Ascending aorta (tissue), 2 donors: ENCODE data around the gene NAV2. TPM values are rescaled to one million over a fixed set of nuclear protein-coding genes. Genes with fewer than 3 reads are reported as not detected.

Source experiments
- DNase-seq, 2 donors: peaks; one replicate each; pipeline ENCODE4 v3.0.0-alpha.2; 2019; ENCODE audit warnings: low spot score in 2 of 2
- H3K27ac ChIP-seq, 2 donors: fragments of 200-600 bp; sonication (generic); one replicate each; pipeline ENCODE4 v1.5.1; 2016 to 2017; ENCODE audit warnings: mild to moderate bottlenecking in 1 of 2
- H3K27me3 ChIP-seq: fragments of 200-600 bp; sonication (generic); one replicate; pipeline ENCODE4 v1.5.1; 2017
- H3K36me3 ChIP-seq, 2 donors: fragments of 200-600 bp; sonication (generic); one replicate each; pipeline ENCODE4 v1.5.1; 2016
- H3K4me1 ChIP-seq, 2 donors: fragments of 200-600 bp; sonication (generic); one replicate each; pipeline ENCODE4 v1.5.1; 2016 to 2017; ENCODE audit warnings: mild to moderate bottlenecking in 1 of 2
- H3K4me3 ChIP-seq, 2 donors: fragments of 200-600 bp; sonication (generic); one replicate each; pipeline ENCODE4 v1.5.1; 2016 to 2017; ENCODE audit warnings: mild to moderate bottlenecking in 1 of 2
- H3K9me3 ChIP-seq, 2 donors: fragments of 200-600 bp; sonication (generic); one replicate each; pipeline ENCODE4 v1.5.1; 2016
- CTCF ChIP-seq, 3 experiments: fragments of 200-600 bp in 2 of 3; fragments of 450-650 bp in 1 of 3; sonication (generic) in 2 of 3; IDR thresholded peaks; one replicate each; pipeline ENCODE4 v1.5.1; 2016 to 2019; ENCODE audit warnings: antibody characterized with exemption in 3 of 3, mild to moderate bottlenecking in 1 of 3, moderate library complexity in 1 of 3
- intact Hi-C: fragments of 100-400 bp; cut with DNase I; formaldehyde crosslinking; loops from one replicate; pipeline ENCODE4 v1.15.1; 2023
- total RNA-seq: library from RNA; depleted of rRNA; stranded (reverse); fragments of >200 nt; gene quantifications from one replicate; pipeline ENCODE4 v1.1.0, GENCODE V29; 2016

Gene NAV2
- total RNA-seq, 1 donor from 2014 or later = 62.6 TPM

DNA sequence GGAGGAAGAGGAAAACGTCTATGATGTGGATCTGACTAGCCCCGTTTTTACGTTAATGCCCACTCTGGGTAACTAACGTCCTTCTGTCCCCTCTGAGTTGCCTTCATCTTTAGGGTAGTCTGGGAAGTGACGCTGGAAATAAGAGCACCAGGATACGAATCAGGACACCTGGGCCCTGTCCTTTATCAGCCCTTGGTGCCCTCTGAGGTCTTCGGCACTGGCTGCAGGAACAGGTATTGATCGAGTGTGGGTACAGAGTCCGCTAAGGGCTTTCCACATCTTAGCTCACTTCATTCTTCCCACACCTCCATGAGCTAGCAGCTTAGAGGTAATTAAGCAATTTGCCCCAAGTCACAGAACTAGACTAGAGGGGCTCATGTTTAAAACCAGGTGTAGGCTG is 223.8 kb downstream of the NAV2 start:
- H3K9me3 ChIP-seq = no peaks in the 10 kb centered on the region
- TF ChIP-seq CTCF (IDR thresholded peaks at IDR 0.05) = no peak
- no peaks in the 10 kb centered on the region for H3K27me3 ChIP-seq
- intact Hi-C loops = loop anchor here (5.0 to 10.0 kb wide), 2 partner anchors 196 to 428 kb away; partner anchors contain the start of gene HTATIP2
- H3K27ac ChIP-seq = no peak overlapping the region
- no peak overlapping the region for H3K4me3 ChIP-seq
- peaks cover 15 to 32% of the 10 kb centered on the region in 2 donors for H3K4me1 ChIP-seq
- peaks cover 55 to 67% of the 10 kb centered on the region in 2 donors for H3K36me3 ChIP-seq
- DNase-seq = peak in 1 of 2 donors; percentile 38

- TF ChIP-seq CTCF (IDR thresholded peaks at IDR 0.05) = peak; percentile 43 to 85 (median 77)
- H3K9me3 ChIP-seq = no peaks in the 10 kb centered on the region
- H3K4me3 ChIP-seq = no peak overlapping the region
- peaks cover 58 to 76% of the 10 kb centered on the region in 2 donors for H3K36me3 ChIP-seq
- H3K27ac ChIP-seq = peak overlapping the region in 1 of 2 donors; percentile 15
- intact Hi-C loops = loop anchor here (5.0 to 10.0 kb wide), 2 partner anchors 194 to 426 kb away; partner anchors contain the start of gene HTATIP2
- peak in 1 of 2 donors; percentile 78 for DNase-seq
- H3K27me3 ChIP-seq = no peaks in the 10 kb centered on the region
- peaks cover 11 to 28% of the 10 kb centered on the region in 2 donors for H3K4me1 ChIP-seq
These were observed 225.7 kb downstream of the NAV2 start for GRCh38 chr11:19938169-19938856.

DNA sequence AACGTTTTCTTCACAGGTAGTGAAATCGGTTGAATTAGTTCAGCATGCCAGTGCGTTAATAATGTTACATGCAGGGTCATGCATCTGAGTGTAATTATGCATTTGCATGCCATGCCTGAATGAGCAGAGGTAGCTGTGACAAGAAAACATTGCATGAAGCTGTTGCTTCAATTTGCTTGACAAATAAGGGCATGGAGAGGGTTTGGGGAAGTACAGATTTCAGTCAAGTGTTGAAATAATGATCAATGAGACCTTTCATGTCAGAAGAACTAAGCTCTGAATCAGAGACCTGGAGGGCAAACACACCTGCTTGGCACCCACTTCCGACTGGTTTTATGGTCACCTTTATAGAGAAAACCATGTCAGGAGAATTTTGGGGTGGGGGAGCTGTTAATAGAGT is 226.2 kb downstream of the NAV2 start:
- Histone ChIP-seq H3K4me3 (no peak overlapping the region), H3K27ac (no peak overlapping the region), H3K9me3 (no peaks in the 10 kb centered on the region), H3K36me3 (peaks cover 52 to 74% of the 10 kb centered on the region in 2 donors), H3K4me1 (peaks cover 8 to 24% of the 10 kb centered on the region in 2 donors), H3K27me3 (no peaks in the 10 kb centered on the region)
- DNase-seq = no peak
- TF ChIP-seq CTCF (IDR thresholded peaks at IDR 0.05) = no peak
- intact Hi-C loops = loop anchor here (5.0 to 10.0 kb wide), 2 partner anchors 193 to 426 kb away; partner anchors contain the start of gene HTATIP2

DNA sequence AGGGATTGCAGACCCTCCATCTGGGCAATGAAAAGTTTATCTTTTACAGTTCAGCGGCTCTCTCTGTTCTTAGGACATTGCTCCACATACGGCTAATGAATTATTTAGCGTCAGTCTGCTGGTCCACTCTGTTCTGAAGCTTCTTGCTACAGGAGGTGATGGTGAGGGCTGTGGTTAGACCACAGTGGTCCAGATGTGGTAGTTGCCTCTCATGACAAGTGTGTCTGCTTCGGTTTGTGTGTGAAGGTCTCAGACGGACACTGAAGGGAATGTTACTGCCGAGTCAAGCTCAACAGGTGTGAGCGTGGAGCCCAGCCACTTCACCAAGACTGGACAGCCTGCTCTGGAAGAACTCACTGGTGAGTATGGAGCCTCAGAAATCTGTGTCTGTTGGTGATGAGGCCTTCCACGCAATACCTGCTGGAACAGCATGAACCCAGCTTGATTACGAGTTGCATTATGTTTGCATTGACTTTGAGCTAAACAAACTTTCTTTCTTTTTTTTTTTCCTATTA is 226.8 kb downstream of the NAV2 start:
- intact Hi-C loops = loop anchor here (5.0 to 10.0 kb wide), 2 partner anchors 193 to 425 kb away; partner anchors contain the start of gene HTATIP2
- Histone ChIP-seq H3K9me3 (no peaks in the 10 kb centered on the region), H3K36me3 (peaks cover 46 to 70% of the 10 kb centered on the region in 2 donors), H3K27ac (no peak overlapping the region), H3K4me3 (no peak overlapping the region), H3K27me3 (no peaks in the 10 kb centered on the region), H3K4me1 (peaks cover 5 to 22% of the 10 kb centered on the region in 2 donors)
- TF ChIP-seq CTCF (IDR thresholded peaks at IDR 0.05) = no peak
- DNase-seq = peak in 1 of 2 donors; percentile 51

- Histone ChIP-seq H3K27me3 (no peaks in the 10 kb centered on the region), H3K9me3 (no peaks in the 10 kb centered on the region), H3K27ac (no peak overlapping the region), H3K36me3 (peaks cover 48 to 67% of the 10 kb centered on the region in 2 donors), H3K4me3 (no peak overlapping the region), H3K4me1 (peaks cover 0 to 12% of the 10 kb centered on the region in 2 donors)
- DNase-seq = no peak
- intact Hi-C loops = no loop called here
- TF ChIP-seq CTCF (IDR thresholded peaks at IDR 0.05) = no peak
These were observed 228.2 kb downstream of the NAV2 start for GRCh38 chr11:19940831-19941230.
